ENCODE data around the gene TTC28. TPM values are rescaled to one million over a fixed set of nuclear protein-coding genes. Genes with fewer than 3 reads are reported as not detected.

Gene TTC28
- total and polyA plus RNA-seq, 2 donors (not counting 3 experiments of a cell fraction or from before 2014, with no cell fraction given), result 16.5 to 51.1 TPM

- Histone ChIP-seq H3K9me3 (replicated peaks; ENCODE audit: control insufficient read depth, insufficient read depth, low read length) (no peaks in the 10 kb centered on the region), H2AFZ (ENCODE audit: low read depth, low read length) (no peak overlapping the region), H3K79me2 (ENCODE audit: control insufficient read depth, insufficient read depth, low read length) (no peaks in the 10 kb centered on the region), H3K4me2 (ENCODE audit: insufficient read depth, low read length) (no peak overlapping the region), H4K20me1 (replicated peaks; ENCODE audit: control insufficient read depth, extremely low read depth, insufficient read depth, low read length) (no peaks in the 10 kb centered on the region), H3K27me3 (ENCODE audit: control insufficient read depth in 2 of 2, insufficient read depth in 2 of 2, low read length in 2 of 2) (no peaks in the 10 kb centered on the region), H3K27ac (ENCODE audit: insufficient read depth, low read depth, low read length) (no peak overlapping the region), H3K4me1 (ENCODE audit: control insufficient read depth, extremely low read depth, insufficient read depth, low read length) (peaks cover 16% of the 10 kb centered on the region), H3K9ac (replicated peaks; ENCODE audit: extremely low read depth, insufficient read depth, low read length) (no peak overlapping the region), H3K36me3 (ENCODE audit: control insufficient read depth in 2 of 2, extremely low read depth in 1 of 2, insufficient read depth in 2 of 2, low read length in 2 of 2) (no peaks in the 10 kb centered on the region), H3K9me1 (replicated peaks; ENCODE audit: control insufficient read depth, extremely low read depth, insufficient read depth, low read length) (no peaks in the 10 kb centered on the region), H3K4me3 (replicated peaks in 1 of 3; ENCODE audit: insufficient read depth in 1 of 3, low read depth in 1 of 3, low read length in 3 of 3) (no peak overlapping the region)
- intact Hi-C loops (cut with micrococcal nuclease) (no loop called here), dilution Hi-C loops (cut with MboI; ENCODE audit: extremely low pct_ligation_motif_present, low sequenced_read_pairs) (no loop called here)
- POLR2A ChIA-PET, result interaction anchor here (1.0 kb wide), 1 partner anchor 9 kb away, joined by 3 read pairs; no protein-coding TSS in a partner anchor
- DNase-seq (ENCODE audit: low read depth, low spot score), result no peak
- CTCF ChIA-PET, result interaction anchor here (0.8 to 6.2 kb wide), 27 partner anchors 10 to 1022 kb away, joined by 3 to 56 read pairs (median 5); no protein-coding TSS in a partner anchor
- no peak for FAIRE-seq
- BruUV-seq (replicated peaks), result no TSS peak
- no peak for TF ChIP-seq JUN (IDR thresholded peaks at IDR 0.05; ENCODE audit: borderline replicate concordance, insufficient read depth, insufficient read length, low read depth)
- TF ChIP-seq POLR2A (IDR thresholded peaks at IDR 0.05; ENCODE audit: low read depth, low read length), result no peak
Observed at GRCh38 chr22:28019360-28019759, 660.3 kb downstream of the TTC28 start.

GRCh38 chr22:28018461-28018927 lies 661.1 kb downstream of the TTC28 start:
- no peaks in the 10 kb centered on the region for H4K20me1 ChIP-seq (replicated peaks; ENCODE audit: control insufficient read depth, extremely low read depth, insufficient read depth, low read length)
- TF ChIP-seq, protein P1, sequence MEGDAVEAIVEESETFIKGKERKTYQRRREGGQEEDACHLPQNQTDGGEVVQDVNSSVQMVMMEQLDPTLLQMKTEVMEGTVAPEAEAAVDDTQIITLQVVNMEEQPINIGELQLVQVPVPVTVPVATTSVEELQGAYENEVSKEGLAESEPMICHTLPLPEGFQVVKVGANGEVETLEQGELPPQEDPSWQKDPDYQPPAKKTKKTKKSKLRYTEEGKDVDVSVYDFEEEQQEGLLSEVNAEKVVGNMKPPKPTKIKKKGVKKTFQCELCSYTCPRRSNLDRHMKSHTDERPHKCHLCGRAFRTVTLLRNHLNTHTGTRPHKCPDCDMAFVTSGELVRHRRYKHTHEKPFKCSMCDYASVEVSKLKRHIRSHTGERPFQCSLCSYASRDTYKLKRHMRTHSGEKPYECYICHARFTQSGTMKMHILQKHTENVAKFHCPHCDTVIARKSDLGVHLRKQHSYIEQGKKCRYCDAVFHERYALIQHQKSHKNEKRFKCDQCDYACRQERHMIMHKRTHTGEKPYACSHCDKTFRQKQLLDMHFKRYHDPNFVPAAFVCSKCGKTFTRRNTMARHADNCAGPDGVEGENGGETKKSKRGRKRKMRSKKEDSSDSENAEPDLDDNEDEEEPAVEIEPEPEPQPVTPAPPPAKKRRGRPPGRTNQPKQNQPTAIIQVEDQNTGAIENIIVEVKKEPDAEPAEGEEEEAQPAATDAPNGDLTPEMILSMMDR (IDR thresholded peaks at IDR 0.05; ENCODE audit: extremely low read depth in 1 of 2, insufficient read depth in 1 of 2, low read depth in 1 of 2, low read length in 2 of 2), result no peak
- TF ChIP-seq FOS (IDR thresholded peaks at IDR 0.05; ENCODE audit: borderline replicate concordance, insufficient read depth, low read length) (no peak), JUN (IDR thresholded peaks at IDR 0.05; ENCODE audit: borderline replicate concordance, insufficient read depth, insufficient read length, low read depth) (no peak), GATA2 (IDR thresholded peaks at IDR 0.05; ENCODE audit: insufficient read depth, insufficient read length, low read depth, low read length) (no peak), POLR2A (IDR thresholded peaks at IDR 0.05; ENCODE audit: low read depth, low read length) (no peak), EZH2 (IDR thresholded peaks at IDR 0.05; ENCODE audit: borderline replicate concordance, low read depth, low read length, severe bottlenecking) (no peak), POLR2AphosphoS5 (IDR thresholded peaks at IDR 0.05; ENCODE audit: insufficient read depth, low read depth, low read length) (no peak), MYC (IDR thresholded peaks at IDR 0.05; ENCODE audit: low read depth, low read length) (no peak)
- TF ChIP-seq, protein P2, sequence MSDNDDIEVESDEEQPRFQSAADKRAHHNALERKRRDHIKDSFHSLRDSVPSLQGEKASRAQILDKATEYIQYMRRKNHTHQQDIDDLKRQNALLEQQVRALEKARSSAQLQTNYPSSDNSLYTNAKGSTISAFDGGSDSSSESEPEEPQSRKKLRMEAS (IDR thresholded peaks at IDR 0.05; ENCODE audit: insufficient read depth, insufficient read length), result no peak
- H3K4me1 ChIP-seq (ENCODE audit: control insufficient read depth, extremely low read depth, insufficient read depth, low read length), result peaks cover 16% of the 10 kb centered on the region
- no TSS peak for BruUV-seq (replicated peaks)
- ChIA-PET POLR2A (no interaction called here), CTCF (interaction anchor here (0.7 to 6.2 kb wide), 12 partner anchors 9 to 811 kb away, joined by 3 to 56 read pairs (median 5); no protein-coding TSS in a partner anchor)
- no peak overlapping the region for H3K27ac ChIP-seq (ENCODE audit: insufficient read depth, low read depth, low read length)
- H3K9ac ChIP-seq (replicated peaks; ENCODE audit: extremely low read depth, insufficient read depth, low read length), result no peak overlapping the region
- no peaks in the 10 kb centered on the region for H3K36me3 ChIP-seq (ENCODE audit: control insufficient read depth in 2 of 2, extremely low read depth in 1 of 2, insufficient read depth in 2 of 2, low read length in 2 of 2)
- H2AFZ ChIP-seq (ENCODE audit: low read depth, low read length), result no peak overlapping the region
- H3K4me3 ChIP-seq (replicated peaks in 1 of 3; ENCODE audit: insufficient read depth in 1 of 3, low read depth in 1 of 3, low read length in 3 of 3), result no peak overlapping the region
- H3K4me2 ChIP-seq (ENCODE audit: insufficient read depth, low read length), result no peak overlapping the region
- no peaks in the 10 kb centered on the region for H3K27me3 ChIP-seq (ENCODE audit: control insufficient read depth in 2 of 2, insufficient read depth in 2 of 2, low read length in 2 of 2)
- FAIRE-seq (no peak), DNase-seq (ENCODE audit: low read depth, low spot score) (no peak)
- dilution Hi-C loops (cut with MboI; ENCODE audit: extremely low pct_ligation_motif_present, low sequenced_read_pairs) (no loop called here), intact Hi-C loops (cut with micrococcal nuclease) (no loop called here)
- no peaks in the 10 kb centered on the region for H3K9me1 ChIP-seq (replicated peaks; ENCODE audit: control insufficient read depth, extremely low read depth, insufficient read depth, low read length)
- no peaks in the 10 kb centered on the region for H3K79me2 ChIP-seq (ENCODE audit: control insufficient read depth, insufficient read depth, low read length)
- no peaks in the 10 kb centered on the region for H3K9me3 ChIP-seq (replicated peaks; ENCODE audit: control insufficient read depth, insufficient read depth, low read length)

Data from endothelial cell of umbilical vein (primary cell).